ENCODE data around the gene CALHM3.

GRCh38 chr10:103455235-103455634 lies 23.8 kb downstream of the CALHM3 start:
- TF ChIP-seq POLR2A (IDR thresholded peaks at IDR 0.05; ENCODE audit: low read length) (no peak), GATA1 (IDR thresholded peaks at IDR 0.05; ENCODE audit: low read depth, low read length) (no peak)
